Calu3 (cell line): ENCODE measurements around the gene SLC25A13. TPM values are rescaled to one million over a fixed set of nuclear protein-coding genes. Genes with fewer than 3 reads are reported as not detected.

ENCODE experiments used
- BruUV-seq: library from RNA; stranded (reverse); fragments of 400-500 nt; replicated peaks from 2 replicates; lab custom pipeline; 2021; lab: Mats Ljungman, UMichigan
- CTCF ChIA-PET: fragments of 300-600 bp; sonication (Branson Sonifier 250); formaldehyde crosslinking; loops from one replicate; lab custom pipeline; 2022; ENCODE audit warnings: antibody characterized with exemption; lab: Charles Lee
- DNase-seq: peaks from one replicate; pipeline ENCODE4 v3.0.0; 2022
- H3K27ac Mint-ChIP-seq: one replicate; pipeline ENCODE4 v1.8.0; 2022; ENCODE audit warnings: mixed read lengths; ENCODE audit not compliant: unreplicated experiment
- H3K27me3 Mint-ChIP-seq: one replicate; pipeline ENCODE4 v1.8.0; 2022; ENCODE audit warnings: mixed read lengths; ENCODE audit not compliant: unreplicated experiment
- H3K36me3 Mint-ChIP-seq: one replicate; pipeline ENCODE4 v1.8.0; 2022; ENCODE audit warnings: mild to moderate bottlenecking, moderate library complexity, mixed read lengths; ENCODE audit not compliant: insufficient read depth, unreplicated experiment
- H3K4me1 Mint-ChIP-seq: one replicate; pipeline ENCODE4 v1.8.0; 2022; ENCODE audit warnings: mild to moderate bottlenecking, low read depth, mixed read lengths; ENCODE audit not compliant: unreplicated experiment
- H3K4me3 Mint-ChIP-seq: one replicate; pipeline ENCODE4 v1.8.0; 2022; ENCODE audit warnings: mild to moderate bottlenecking, low read depth, moderate library complexity, mixed read lengths; ENCODE audit not compliant: unreplicated experiment
- H3K9me3 Mint-ChIP-seq: one replicate; pipeline ENCODE4 v1.8.0; 2022; ENCODE audit warnings: low read depth, mixed read lengths; ENCODE audit not compliant: unreplicated experiment
- intact Hi-C: fragments of 100-400 bp; cut with micrococcal nuclease; formaldehyde crosslinking; loops from one replicate; pipeline ENCODE4 v1.10.0; 2022; ENCODE audit not compliant: unreplicated experiment
- total RNA-seq: library from RNA; stranded (reverse); gene quantifications from 2 replicates; pipeline ENCODE4 v1.2.3, GENCODE V29; 2022
- TF ChIP-seq, protein P1 (sequence below): fragments of 200-600 bp; IDR thresholded peaks from one replicate; pipeline ENCODE4 v1.8.0; 2022; ENCODE audit warnings: antibody characterized with exemption; ENCODE audit not compliant: unreplicated experiment

SLC25A13 gene
- total RNA-seq, 1 experiment from 2014 or later: 18.1 TPM

- peaks cover 5% of the 10 kb centered on the region for H3K36me3 Mint-ChIP-seq
- no peak for DNase-seq
- no peak overlapping the region for H3K27ac Mint-ChIP-seq
- BruUV-seq: no TSS peak
- H3K4me1 Mint-ChIP-seq: no peaks in the 10 kb centered on the region
- CTCF ChIA-PET: no interaction called here
- TF ChIP-seq, protein P1, sequence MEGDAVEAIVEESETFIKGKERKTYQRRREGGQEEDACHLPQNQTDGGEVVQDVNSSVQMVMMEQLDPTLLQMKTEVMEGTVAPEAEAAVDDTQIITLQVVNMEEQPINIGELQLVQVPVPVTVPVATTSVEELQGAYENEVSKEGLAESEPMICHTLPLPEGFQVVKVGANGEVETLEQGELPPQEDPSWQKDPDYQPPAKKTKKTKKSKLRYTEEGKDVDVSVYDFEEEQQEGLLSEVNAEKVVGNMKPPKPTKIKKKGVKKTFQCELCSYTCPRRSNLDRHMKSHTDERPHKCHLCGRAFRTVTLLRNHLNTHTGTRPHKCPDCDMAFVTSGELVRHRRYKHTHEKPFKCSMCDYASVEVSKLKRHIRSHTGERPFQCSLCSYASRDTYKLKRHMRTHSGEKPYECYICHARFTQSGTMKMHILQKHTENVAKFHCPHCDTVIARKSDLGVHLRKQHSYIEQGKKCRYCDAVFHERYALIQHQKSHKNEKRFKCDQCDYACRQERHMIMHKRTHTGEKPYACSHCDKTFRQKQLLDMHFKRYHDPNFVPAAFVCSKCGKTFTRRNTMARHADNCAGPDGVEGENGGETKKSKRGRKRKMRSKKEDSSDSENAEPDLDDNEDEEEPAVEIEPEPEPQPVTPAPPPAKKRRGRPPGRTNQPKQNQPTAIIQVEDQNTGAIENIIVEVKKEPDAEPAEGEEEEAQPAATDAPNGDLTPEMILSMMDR: no peak
- intact Hi-C loops: no loop called here
- H3K27me3 Mint-ChIP-seq: no peaks in the 10 kb centered on the region
- H3K9me3 Mint-ChIP-seq: no peaks in the 10 kb centered on the region
- no peak overlapping the region for H3K4me3 Mint-ChIP-seq
These were observed 139.3 kb downstream of the SLC25A13 start for GRCh38 chr7:96182424-96183158.

DNA sequence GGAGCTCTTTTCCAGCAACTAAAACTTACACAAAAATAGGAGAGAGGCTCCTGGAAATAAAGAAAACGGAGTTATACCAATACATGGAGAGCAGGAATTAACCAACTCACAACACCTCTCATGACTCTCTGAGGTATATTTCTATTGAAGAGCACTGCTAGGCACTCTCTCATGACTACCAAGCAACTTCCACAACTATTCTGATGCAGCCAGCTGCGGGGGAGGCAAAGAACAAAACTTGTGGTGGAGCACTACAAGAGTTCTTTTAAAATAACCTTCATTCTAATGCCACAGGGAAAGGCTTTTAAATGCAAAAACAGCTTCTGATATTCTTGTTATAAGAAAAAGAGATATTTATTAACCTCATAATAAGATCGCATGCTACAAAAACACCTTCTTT is 140.7 kb downstream of the SLC25A13 start:
- no peaks in the 10 kb centered on the region for H3K4me1 Mint-ChIP-seq
- H3K27ac Mint-ChIP-seq: no peak overlapping the region
- CTCF ChIA-PET: no interaction called here
- no peaks in the 10 kb centered on the region for H3K9me3 Mint-ChIP-seq
- intact Hi-C loops: no loop called here
- no TSS peak for BruUV-seq
- no peak for DNase-seq
- peaks cover 5% of the 10 kb centered on the region for H3K36me3 Mint-ChIP-seq
- TF ChIP-seq, protein P1: no peak
- H3K4me3 Mint-ChIP-seq: no peak overlapping the region
- no peaks in the 10 kb centered on the region for H3K27me3 Mint-ChIP-seq

GRCh38 chr7:96179837-96180236 is 142.1 kb downstream of the SLC25A13 start:
- Mint-ChIP-seq H3K4me1 (no peaks in the 10 kb centered on the region), H3K27me3 (no peaks in the 10 kb centered on the region), H3K36me3 (peaks cover 5% of the 10 kb centered on the region), H3K4me3 (no peak overlapping the region), H3K9me3 (no peaks in the 10 kb centered on the region), H3K27ac (no peak overlapping the region)
- CTCF ChIA-PET: no interaction called here
- intact Hi-C loops: no loop called here
- DNase-seq: no peak
- TF ChIP-seq, protein P1: no peak
- BruUV-seq: no TSS peak

DNA sequence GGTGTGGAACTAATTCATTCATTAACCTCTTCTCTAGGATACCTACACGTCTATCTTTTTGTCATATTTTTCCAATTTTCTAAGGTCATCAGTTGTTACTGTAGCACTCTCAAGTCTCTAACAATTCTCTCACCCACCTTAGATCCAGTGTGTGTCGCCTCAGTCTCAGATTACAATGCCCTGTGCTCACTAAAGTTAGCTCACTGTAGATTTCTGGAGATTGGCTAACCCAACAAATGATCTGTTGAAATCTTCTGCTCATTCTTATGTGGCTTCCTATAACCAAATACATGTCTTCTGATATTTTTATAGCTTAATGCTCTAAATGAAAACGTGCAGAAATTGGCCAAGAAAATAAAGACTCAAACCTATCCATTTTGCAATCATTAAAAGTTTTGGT is 142.6 kb downstream of the SLC25A13 start:
- no peak overlapping the region for H3K4me3 Mint-ChIP-seq
- TF ChIP-seq, protein P1: no peak
- H3K27me3 Mint-ChIP-seq: no peaks in the 10 kb centered on the region
- CTCF ChIA-PET: no interaction called here
- H3K27ac Mint-ChIP-seq: no peak overlapping the region
- no peaks in the 10 kb centered on the region for H3K4me1 Mint-ChIP-seq
- DNase-seq: no peak
- H3K9me3 Mint-ChIP-seq: no peaks in the 10 kb centered on the region
- no TSS peak for BruUV-seq
- intact Hi-C loops: no loop called here
- H3K36me3 Mint-ChIP-seq: peaks cover 5% of the 10 kb centered on the region
